Activated CD4-positive, alpha-beta T cell treated with anti-CD3 and anti-CD28 coated beads for 1 hour (primary cell): ENCODE measurements around the gene ARHGEF38.
"Not testable (repeated sequence)": the region's sequence is repeated elsewhere in the genome, so short reads cannot be mapped to it uniquely, and the experiment has no call there.

ENCODE experiments used
- DNase-seq: peaks from one replicate; pipeline ENCODE4 v3.0.0-alpha.2; 2020

ARHGEF38 gene

GRCh38 chr4:105563352-105563751 lies 10.9 kb downstream of the ARHGEF38 start:
- no peak for DNase-seq

- no peak for DNase-seq
Measured at GRCh38 chr4:105568584-105568983, 16.2 kb downstream of the ARHGEF38 start.

- DNase-seq, result no peak
Measured at GRCh38 chr4:105569057-105569865, 16.8 kb downstream of the ARHGEF38 start.

GRCh38 chr4:105569866-105570236 lies 17.4 kb downstream of the ARHGEF38 start:
- DNase-seq, result no peak

- DNase-seq, result no peak
Measured at GRCh38 chr4:105572296-105572695, 19.9 kb downstream of the ARHGEF38 start.

GRCh38 chr4:105586638-105587328 lies 34.4 kb downstream of the ARHGEF38 start:
- no peak for DNase-seq

- no peak for DNase-seq
Measured at GRCh38 chr4:105587841-105588240, 35.4 kb downstream of the ARHGEF38 start.

- no peak for DNase-seq
Measured at GRCh38 chr4:105588252-105588651, 35.8 kb downstream of the ARHGEF38 start.

GRCh38 chr4:105591573-105591972 lies 39.2 kb downstream of the ARHGEF38 start:
- DNase-seq, result no peak

- no peak for DNase-seq
Measured at GRCh38 chr4:105594099-105595010, 41.9 kb downstream of the ARHGEF38 start.

- no peak for DNase-seq
Measured at GRCh38 chr4:105596684-105597083, 44.3 kb downstream of the ARHGEF38 start.

- no peak for DNase-seq
Measured at GRCh38 chr4:105598052-105598451, 45.6 kb downstream of the ARHGEF38 start.

GRCh38 chr4:105598787-105599186 lies 46.4 kb downstream of the ARHGEF38 start:
- no peak for DNase-seq

- no peak for DNase-seq
Measured at GRCh38 chr4:105599482-105599881, 47.1 kb downstream of the ARHGEF38 start.

GRCh38 chr4:105599932-105600655 lies 47.7 kb downstream of the ARHGEF38 start:
- DNase-seq, result no peak

- no peak for DNase-seq
Measured at GRCh38 chr4:105600951-105601350, 48.5 kb downstream of the ARHGEF38 start.

GRCh38 chr4:105601406-105601805 lies 49.0 kb downstream of the ARHGEF38 start:
- DNase-seq, result no peak

- no peak for DNase-seq
Measured at GRCh38 chr4:105603158-105603557, 50.7 kb downstream of the ARHGEF38 start.

GRCh38 chr4:105605493-105605892 lies 53.1 kb downstream of the ARHGEF38 start:
- no peak for DNase-seq

GRCh38 chr4:105607876-105608275 lies 55.5 kb downstream of the ARHGEF38 start:
- DNase-seq, result no peak

- not testable (repeated sequence) for DNase-seq
Measured at GRCh38 chr4:105609819-105610218, 57.4 kb downstream of the ARHGEF38 start.

GRCh38 chr4:105613306-105613705 lies 60.9 kb downstream of the ARHGEF38 start:
- DNase-seq, result no peak
